ENCODE results near the gene PANK4. TPM values are rescaled to one million over a fixed set of nuclear protein-coding genes. Genes with fewer than 3 reads are reported as not detected.

Gene PANK4
- total and polyA plus RNA-seq, 4 donors: 5.5 to 28.2 (median 20.9) TPM

DNA sequence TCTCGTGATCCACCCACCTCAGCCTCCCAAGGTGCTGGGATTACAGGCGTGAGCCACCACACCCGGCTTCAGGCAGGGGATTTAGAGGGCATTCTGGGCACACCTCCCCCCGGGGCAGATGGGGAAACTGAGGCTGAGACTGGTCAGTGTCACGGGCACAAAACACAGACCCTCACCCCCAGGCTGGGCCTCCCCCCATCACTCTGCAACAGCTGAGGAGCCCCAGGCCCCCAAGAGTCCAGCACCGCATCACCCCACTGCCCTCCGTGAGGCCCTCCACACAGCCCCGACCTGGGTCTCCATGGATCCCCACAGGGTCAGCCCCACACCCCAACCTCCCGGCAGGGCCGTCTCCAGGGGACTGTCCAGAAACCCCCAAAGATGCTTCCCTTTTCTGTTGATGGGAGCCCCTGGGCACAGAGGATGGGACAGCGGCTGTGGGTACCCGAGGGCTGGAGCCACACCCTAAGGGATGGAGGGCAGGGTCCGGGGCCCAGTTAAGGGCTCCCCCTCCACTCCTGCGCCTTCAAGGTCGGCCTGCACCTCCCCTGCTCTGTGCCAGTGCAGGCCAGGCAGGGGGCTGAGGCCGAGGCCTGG lies 40.8 kb upstream of the PANK4 start:
- ATAC-seq (ENCODE audit: low FRiP score) (no peak), DNase-seq (no peak)
- H3K4me3 ChIP-seq (ENCODE audit: low read length in 2 of 2): no peak overlapping the region
- H3K27me3 ChIP-seq (ENCODE audit: control insufficient read depth in 1 of 2, insufficient read depth in 2 of 2, low read length in 1 of 2): no peaks in the 10 kb centered on the region
- no peaks in the 10 kb centered on the region for H3K4me1 ChIP-seq (ENCODE audit: control insufficient read depth in 1 of 2, insufficient read depth in 2 of 2, low read length in 2 of 2)
- no peaks in the 10 kb centered on the region for H3K9me3 ChIP-seq (ENCODE audit: control insufficient read depth, low read length)
- no peaks in the 10 kb centered on the region for H3K36me3 ChIP-seq (ENCODE audit: control insufficient read depth in 1 of 2, insufficient read depth in 2 of 2, low read length in 1 of 2)
- WGBS, 2 donors: 84 to 88% methylated on average over 14 to 16 of the region's 16 CpGs
- no peak overlapping the region for H3K27ac ChIP-seq (ENCODE audit: low read depth in 1 of 2, low read length in 2 of 2)
- intact Hi-C loops (cut with DNase I): no loop called here

DNA sequence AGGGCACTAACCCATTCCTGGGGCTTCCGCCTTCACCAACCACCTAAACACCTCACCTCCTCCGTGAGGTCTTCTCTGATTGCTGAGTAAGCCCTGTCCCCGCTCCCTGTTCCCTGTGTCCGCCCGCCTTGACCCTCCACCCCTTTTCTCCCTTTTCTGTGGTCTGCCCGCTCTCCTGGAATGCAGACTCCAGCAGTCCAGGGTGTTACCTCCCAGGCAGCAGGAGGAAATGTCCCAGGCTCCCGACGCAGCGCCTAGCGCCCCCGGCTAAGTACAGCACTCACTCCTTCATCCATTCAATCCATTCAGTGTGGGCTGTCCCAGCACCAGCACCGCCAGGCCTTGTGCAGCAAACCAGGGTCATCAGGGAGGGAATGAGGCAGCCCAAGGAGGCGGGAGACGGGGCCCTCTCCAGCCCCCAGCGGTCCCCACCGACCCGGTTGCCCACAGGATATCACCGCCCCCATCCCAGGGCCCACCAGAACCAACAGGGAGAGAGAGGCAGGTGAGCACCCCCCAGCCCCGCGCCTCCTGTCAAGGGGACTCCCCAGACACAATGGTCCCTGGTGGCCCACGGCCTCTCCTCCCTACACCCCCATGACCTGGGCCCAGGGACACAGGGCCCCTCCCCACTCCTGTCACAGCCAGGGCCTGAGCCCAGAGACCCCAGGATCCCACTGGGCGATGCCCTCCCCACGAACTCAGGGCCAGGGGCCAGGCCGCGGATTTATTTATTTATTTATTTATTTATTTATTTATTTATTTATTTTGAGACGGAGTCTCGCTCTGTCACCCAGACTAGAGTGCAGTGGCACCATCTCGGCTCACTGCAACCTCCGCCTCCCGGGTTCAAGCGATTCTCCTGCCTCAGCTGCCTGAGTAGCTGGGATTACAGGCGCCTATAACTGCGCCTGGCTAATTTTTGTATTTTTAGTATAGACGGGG lies 40.0 kb upstream of the PANK4 start:
- H3K36me3 ChIP-seq (ENCODE audit: control insufficient read depth in 1 of 2, insufficient read depth in 2 of 2, low read length in 1 of 2): no peaks in the 10 kb centered on the region
- 72 to 80% methylated on average over 34 of the region's 34 CpGs for WGBS, 2 donors
- DNase-seq (no peak), ATAC-seq (ENCODE audit: low FRiP score) (no peak)
- H3K4me3 ChIP-seq (ENCODE audit: low read length in 2 of 2): no peak overlapping the region
- no peaks in the 10 kb centered on the region for H3K4me1 ChIP-seq (ENCODE audit: control insufficient read depth in 1 of 2, insufficient read depth in 2 of 2, low read length in 2 of 2)
- no peaks in the 10 kb centered on the region for H3K9me3 ChIP-seq (ENCODE audit: control insufficient read depth, low read length)
- intact Hi-C loops (cut with DNase I): no loop called here
- no peak overlapping the region for H3K27ac ChIP-seq (ENCODE audit: low read depth in 1 of 2, low read length in 2 of 2)
- H3K27me3 ChIP-seq (ENCODE audit: control insufficient read depth in 1 of 2, insufficient read depth in 2 of 2, low read length in 1 of 2): no peaks in the 10 kb centered on the region

DNA sequence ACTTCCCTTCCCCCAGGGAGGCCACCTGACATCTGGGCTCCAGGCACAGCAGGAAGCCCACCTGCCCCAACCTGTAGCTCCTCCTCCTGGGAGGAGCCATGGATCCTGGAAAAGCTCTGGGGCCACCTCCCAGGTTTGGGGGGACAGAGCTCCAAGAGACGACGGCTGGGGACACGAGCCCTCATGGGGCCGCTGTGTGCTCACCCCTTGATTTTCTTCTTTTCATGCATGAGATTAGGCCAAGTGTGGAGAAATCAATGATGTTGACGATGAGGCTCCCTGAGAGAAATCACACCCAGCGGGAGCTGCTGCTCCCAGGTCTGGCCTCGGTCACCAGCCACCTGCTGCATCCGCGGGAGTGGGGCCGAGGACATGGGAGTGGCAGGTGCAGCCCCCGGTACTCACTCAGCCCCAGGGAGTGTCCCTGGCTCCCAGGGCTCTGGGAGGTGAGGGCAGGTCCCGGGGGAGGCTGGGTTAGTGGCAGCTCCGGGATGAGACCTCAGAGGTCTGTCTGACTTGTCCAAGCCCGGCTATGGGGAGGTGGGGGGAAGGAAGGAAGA lies 38.5 kb upstream of the PANK4 start:
- no peak for DNase-seq
- no peak overlapping the region for H3K27ac ChIP-seq (ENCODE audit: low read depth in 1 of 2, low read length in 2 of 2)
- 59 to 63% methylated on average over 14 of the region's 14 CpGs for WGBS, 2 donors
- intact Hi-C loops (cut with DNase I): no loop called here
- no peak overlapping the region for H3K4me3 ChIP-seq (ENCODE audit: low read length in 2 of 2)
- no peaks in the 10 kb centered on the region for H3K27me3 ChIP-seq (ENCODE audit: control insufficient read depth in 1 of 2, insufficient read depth in 2 of 2, low read length in 1 of 2)
- no peaks in the 10 kb centered on the region for H3K4me1 ChIP-seq (ENCODE audit: control insufficient read depth in 1 of 2, insufficient read depth in 2 of 2, low read length in 2 of 2)
- no peaks in the 10 kb centered on the region for H3K9me3 ChIP-seq (ENCODE audit: control insufficient read depth, low read length)
- H3K36me3 ChIP-seq (ENCODE audit: control insufficient read depth in 1 of 2, insufficient read depth in 2 of 2, low read length in 1 of 2): no peaks in the 10 kb centered on the region
- no peak for ATAC-seq (ENCODE audit: low FRiP score)

DNA sequence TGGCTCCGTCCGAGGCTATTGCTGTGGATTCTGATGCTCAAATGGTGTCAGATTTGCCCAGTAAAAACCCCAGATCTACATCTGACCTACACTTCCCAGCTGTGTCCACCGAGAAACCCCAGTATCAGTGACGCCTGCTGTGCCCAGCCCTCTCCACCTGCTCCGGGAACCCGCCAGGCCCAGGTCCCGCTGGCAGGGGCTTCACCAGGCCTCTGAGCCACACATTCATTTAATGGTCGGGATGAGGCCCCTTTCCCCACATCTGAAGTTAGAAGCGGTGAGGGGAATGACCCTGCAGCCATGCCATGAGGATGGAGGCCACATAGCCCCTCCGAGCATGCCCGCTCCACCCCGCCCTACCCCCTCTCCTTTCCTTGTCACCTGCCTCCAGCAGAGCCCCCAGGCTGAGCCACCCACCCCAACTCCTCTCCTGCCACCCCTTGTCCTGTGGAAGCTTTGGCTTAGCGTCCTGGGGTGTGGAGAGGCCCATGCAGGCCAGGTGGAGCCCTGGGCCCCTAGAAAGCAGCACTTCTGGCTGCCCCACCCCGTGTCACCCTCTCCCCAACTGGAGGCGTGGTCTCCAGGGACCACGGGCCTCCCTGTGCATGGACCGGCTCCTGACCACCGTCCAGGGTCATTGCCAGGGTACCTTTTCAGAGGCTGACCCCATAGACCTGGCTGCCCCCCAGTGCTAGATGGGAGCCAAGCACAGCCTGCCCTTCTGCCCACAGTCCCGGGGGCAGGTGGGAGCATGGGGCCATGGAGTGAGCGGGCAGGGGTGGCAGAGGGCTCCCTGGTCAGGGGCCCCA lies 37.8 kb upstream of the PANK4 start:
- Histone ChIP-seq H3K36me3 (ENCODE audit: control insufficient read depth in 1 of 2, insufficient read depth in 2 of 2, low read length in 1 of 2) (no peaks in the 10 kb centered on the region), H3K27ac (ENCODE audit: low read depth in 1 of 2, low read length in 2 of 2) (no peak overlapping the region), H3K4me3 (ENCODE audit: low read length in 2 of 2) (no peak overlapping the region), H3K4me1 (ENCODE audit: control insufficient read depth in 1 of 2, insufficient read depth in 2 of 2, low read length in 2 of 2) (no peaks in the 10 kb centered on the region), H3K27me3 (ENCODE audit: control insufficient read depth in 1 of 2, insufficient read depth in 2 of 2, low read length in 1 of 2) (no peaks in the 10 kb centered on the region), H3K9me3 (ENCODE audit: control insufficient read depth, low read length) (no peaks in the 10 kb centered on the region)
- WGBS, 2 donors: 83 to 88% methylated on average over 20 of the region's 20 CpGs
- ATAC-seq (ENCODE audit: low FRiP score) (no peak), DNase-seq (no peak)
- intact Hi-C loops (cut with DNase I): no loop called here

DNA sequence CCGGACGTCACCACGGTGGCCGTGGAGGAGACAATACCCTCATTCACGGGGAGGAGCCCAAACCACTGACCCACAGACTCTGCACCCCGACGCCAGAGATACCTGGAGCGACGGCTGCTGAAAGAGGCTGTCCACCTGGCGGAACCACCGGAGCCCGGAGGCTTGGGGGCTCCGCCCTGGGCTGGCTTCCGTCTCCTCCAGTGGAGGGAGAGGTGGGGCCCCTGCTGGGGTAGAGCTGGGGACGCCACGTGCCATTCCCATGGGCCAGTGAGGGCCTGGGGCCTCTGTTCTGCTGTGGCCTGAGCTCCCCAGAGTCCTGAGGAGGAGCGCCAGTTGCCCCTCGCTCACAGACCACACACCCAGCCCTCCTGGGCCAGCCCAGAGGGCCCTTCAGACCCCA lies 36.8 kb upstream of the PANK4 start:
- ATAC-seq (ENCODE audit: low FRiP score) (no peak), DNase-seq (no peak)
- Histone ChIP-seq H3K4me1 (ENCODE audit: control insufficient read depth in 1 of 2, insufficient read depth in 2 of 2, low read length in 2 of 2) (no peaks in the 10 kb centered on the region), H3K27me3 (ENCODE audit: control insufficient read depth in 1 of 2, insufficient read depth in 2 of 2, low read length in 1 of 2) (no peaks in the 10 kb centered on the region), H3K27ac (ENCODE audit: low read depth in 1 of 2, low read length in 2 of 2) (no peak overlapping the region), H3K36me3 (ENCODE audit: control insufficient read depth in 1 of 2, insufficient read depth in 2 of 2, low read length in 1 of 2) (no peaks in the 10 kb centered on the region), H3K9me3 (ENCODE audit: control insufficient read depth, low read length) (no peaks in the 10 kb centered on the region), H3K4me3 (ENCODE audit: low read length in 2 of 2) (no peak overlapping the region)
- intact Hi-C loops (cut with DNase I): no loop called here
- WGBS, 2 donors: 91 to 92% methylated on average over 17 to 18 of the region's 18 CpGs

DNA sequence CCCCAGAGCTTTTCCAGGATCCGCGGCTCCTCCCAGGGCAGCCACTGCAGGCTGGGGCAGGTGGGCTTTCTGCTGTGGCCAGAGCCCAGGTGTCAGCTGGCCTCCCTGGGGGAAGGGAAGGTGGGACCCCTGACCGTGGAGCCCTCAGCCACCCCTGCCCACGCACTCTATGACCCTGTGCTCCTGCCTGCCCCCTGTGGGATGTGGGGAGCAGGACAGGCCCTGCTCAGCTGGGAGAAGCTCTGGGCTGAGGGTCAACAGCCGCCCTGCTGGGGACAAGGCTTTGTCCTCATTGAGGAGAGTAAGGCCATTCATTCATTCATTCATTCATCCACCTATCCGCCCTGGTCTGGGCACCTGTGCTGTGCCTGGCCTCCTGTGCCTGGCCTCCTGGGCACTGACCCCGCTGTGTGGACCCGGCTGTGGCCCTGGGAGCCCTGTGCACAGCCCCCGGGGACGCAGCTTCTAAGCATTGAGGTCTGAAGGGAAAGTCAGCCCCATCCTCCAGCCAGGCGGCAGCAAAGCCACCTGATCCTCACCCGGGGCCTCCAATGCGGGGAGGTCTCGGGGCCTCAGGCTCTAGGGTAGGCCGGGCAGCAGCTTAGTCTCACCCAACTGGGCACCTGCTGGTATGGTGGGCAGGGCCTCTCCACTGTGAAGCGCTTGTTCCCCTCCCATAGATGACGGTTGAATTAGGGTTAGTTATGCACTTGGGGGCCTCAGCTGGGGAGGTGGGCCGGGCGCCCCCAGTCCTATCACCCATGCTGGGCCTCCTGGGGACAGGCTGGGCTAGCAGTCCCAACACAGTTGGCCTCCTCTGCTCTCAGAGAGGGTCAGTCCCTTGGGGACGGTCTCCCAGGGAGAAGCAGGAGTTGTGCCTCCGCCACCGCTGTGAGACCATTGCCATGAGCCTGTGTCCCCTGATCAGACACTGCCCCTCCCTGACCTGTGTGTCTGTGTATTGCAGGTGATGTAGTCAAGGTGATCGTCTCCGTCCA lies 35.8 kb upstream of the PANK4 start:
- Histone ChIP-seq H3K9me3 (ENCODE audit: control insufficient read depth, low read length) (no peaks in the 10 kb centered on the region), H3K36me3 (ENCODE audit: control insufficient read depth in 1 of 2, insufficient read depth in 2 of 2, low read length in 1 of 2) (no peaks in the 10 kb centered on the region), H3K27ac (ENCODE audit: low read depth in 1 of 2, low read length in 2 of 2) (no peak overlapping the region), H3K4me1 (ENCODE audit: control insufficient read depth in 1 of 2, insufficient read depth in 2 of 2, low read length in 2 of 2) (no peaks in the 10 kb centered on the region), H3K27me3 (ENCODE audit: control insufficient read depth in 1 of 2, insufficient read depth in 2 of 2, low read length in 1 of 2) (no peaks in the 10 kb centered on the region), H3K4me3 (ENCODE audit: low read length in 2 of 2) (no peak overlapping the region)
- intact Hi-C loops (cut with DNase I): no loop called here
- WGBS, 2 donors: 89% methylated on average over 24 of the region's 24 CpGs
- no peak for ATAC-seq (ENCODE audit: low FRiP score)
- no peak for DNase-seq

DNA sequence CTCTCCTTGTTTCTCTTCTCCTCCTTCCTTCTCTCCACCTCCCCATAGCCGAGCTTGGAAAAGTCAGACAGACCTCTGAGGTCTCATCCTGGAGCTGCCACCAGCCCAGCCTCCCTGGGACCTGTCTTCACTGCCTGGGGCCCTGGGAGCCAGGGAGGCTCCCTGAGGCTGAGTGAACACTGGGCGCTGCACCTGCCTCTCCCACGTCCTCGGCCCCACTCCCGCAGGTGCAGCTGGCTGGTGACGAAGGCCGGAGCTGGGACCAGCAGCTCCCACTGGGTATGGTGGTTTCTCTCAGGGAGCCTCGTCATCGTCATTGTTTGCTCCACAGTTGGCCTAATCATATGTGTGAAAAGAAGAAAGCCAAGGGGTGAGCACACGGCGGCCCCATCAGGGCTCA lies 35.0 kb upstream of the PANK4 start:
- DNase-seq (no peak), ATAC-seq (ENCODE audit: low FRiP score) (no peak)
- Histone ChIP-seq H3K4me3 (ENCODE audit: low read length in 2 of 2) (no peak overlapping the region), H3K27ac (ENCODE audit: low read depth in 1 of 2, low read length in 2 of 2) (no peak overlapping the region), H3K27me3 (ENCODE audit: control insufficient read depth in 1 of 2, insufficient read depth in 2 of 2, low read length in 1 of 2) (no peaks in the 10 kb centered on the region), H3K36me3 (ENCODE audit: control insufficient read depth in 1 of 2, insufficient read depth in 2 of 2, low read length in 1 of 2) (no peaks in the 10 kb centered on the region), H3K4me1 (ENCODE audit: control insufficient read depth in 1 of 2, insufficient read depth in 2 of 2, low read length in 2 of 2) (no peaks in the 10 kb centered on the region), H3K9me3 (ENCODE audit: control insufficient read depth, low read length) (no peaks in the 10 kb centered on the region)
- intact Hi-C loops (cut with DNase I): no loop called here
- 88 to 89% methylated on average over 11 of the region's 11 CpGs for WGBS, 2 donors
